Tibial nerve (tissue), 4 donors: ENCODE data around the gene GPC4. TPM values are rescaled to one million over a fixed set of nuclear protein-coding genes. Genes with fewer than 3 reads are reported as not detected.

Experiments used
- DNase-seq, 2 donors: peaks; one replicate each; pipeline ENCODE4 v3.0.0-alpha.2; 2019; ENCODE audit warnings: low spot score in 2 of 2
- H3K27ac ChIP-seq, 4 donors: fragments of 200-600 bp; sonication (generic) in 3 of 4; one replicate each; pipeline ENCODE4 v1.5.1; 2017 to 2019; ENCODE audit warnings: mild to moderate bottlenecking in 1 of 4
- H3K27me3 ChIP-seq, 2 donors: fragments of 200-600 bp; sonication (generic) in 1 of 2; one replicate each; pipeline versions ENCODE4 v1.5.1 to v1.6.0; 2017 to 2019
- H3K36me3 ChIP-seq, 3 donors: fragments of 200-600 bp; sonication (generic); one replicate each; pipeline ENCODE4 v1.5.1; 2018 to 2019
- H3K4me1 ChIP-seq, 4 donors: fragments of 200-600 bp; sonication (generic) in 3 of 4; one replicate each; pipeline ENCODE4 v1.5.1; 2017 to 2019
- H3K4me3 ChIP-seq, 4 donors: fragments of 200-600 bp; sonication (generic) in 3 of 4; one replicate each; pipeline ENCODE4 v1.5.1; 2017 to 2019; ENCODE audit warnings: mild to moderate bottlenecking in 1 of 4, moderate library complexity in 1 of 4
- H3K9me3 ChIP-seq, 4 donors: fragments of 200-600 bp; sonication (generic) in 3 of 4; one replicate each; pipeline ENCODE4 v1.5.1; 2017 to 2019
- EP300 ChIP-seq, 2 donors: sonication (generic); formaldehyde crosslinking; IDR thresholded peaks; one replicate each; pipeline ENCODE4 v1.6.1; 2017; ENCODE audit warnings: antibody characterized with exemption in 2 of 2, mild to moderate bottlenecking in 1 of 2
- POLR2A ChIP-seq, 2 donors: fragments of 450-650 bp; IDR thresholded peaks; one replicate each; pipeline ENCODE4 v1.6.1; 2017; ENCODE audit warnings: antibody characterized with exemption in 2 of 2, mild to moderate bottlenecking in 2 of 2, moderate library complexity in 2 of 2
- WGBS, 2 donors: methylation state at CpG; one replicate each; pipeline ENCODE4 v1.1.5; 2018; 5-methylcytosine and 5-hydroxymethylcytosine counted together
- total RNA-seq, 4 donors: library from RNA; depleted of rRNA; stranded (reverse); fragments of >200 nt; gene quantifications; one replicate each; pipeline ENCODE4 v1.1.0, GENCODE V29; 2016
- TF ChIP-seq, protein P1 (sequence below), 5 experiments: fragments of 200-600 bp in 3 of 5; fragments of 450-650 bp in 2 of 5; sonication (generic) in 3 of 5; IDR thresholded peaks; one replicate each; pipeline ENCODE4 v1.5.1; 2016 to 2019; ENCODE audit warnings: antibody characterized with exemption in 5 of 5, mild to moderate bottlenecking in 3 of 5, moderate library complexity in 2 of 5

The GPC4 gene
- total RNA-seq, 4 donors from 2014 or later = 13.2 to 29.1 (median 25.5) TPM

DNA sequence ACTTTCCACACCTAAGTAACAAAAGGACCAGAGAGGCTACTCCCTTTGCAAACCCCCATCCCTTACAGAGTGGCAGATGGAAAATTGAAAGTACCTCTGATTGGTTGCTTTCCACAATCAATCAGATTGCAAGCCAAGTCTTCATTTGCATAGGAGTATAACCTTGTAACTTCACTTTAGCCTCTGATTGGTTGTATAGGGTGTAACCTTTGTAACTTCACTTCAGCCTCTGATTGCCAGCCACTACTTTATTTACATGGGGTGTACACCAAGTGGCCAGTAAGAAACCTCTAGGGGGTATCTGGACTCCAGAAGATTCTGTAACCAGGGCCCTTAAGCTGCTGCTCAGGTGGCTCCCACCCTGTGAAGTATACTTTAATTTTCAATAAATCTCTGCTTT lies 48.6 kb downstream of the GPC4 start:
- no peak overlapping the region for H3K4me3 ChIP-seq
- no peak for TF ChIP-seq POLR2A (IDR thresholded peaks at IDR 0.05)
- no peak for TF ChIP-seq EP300 (IDR thresholded peaks at IDR 0.05)
- TF ChIP-seq, protein P1, sequence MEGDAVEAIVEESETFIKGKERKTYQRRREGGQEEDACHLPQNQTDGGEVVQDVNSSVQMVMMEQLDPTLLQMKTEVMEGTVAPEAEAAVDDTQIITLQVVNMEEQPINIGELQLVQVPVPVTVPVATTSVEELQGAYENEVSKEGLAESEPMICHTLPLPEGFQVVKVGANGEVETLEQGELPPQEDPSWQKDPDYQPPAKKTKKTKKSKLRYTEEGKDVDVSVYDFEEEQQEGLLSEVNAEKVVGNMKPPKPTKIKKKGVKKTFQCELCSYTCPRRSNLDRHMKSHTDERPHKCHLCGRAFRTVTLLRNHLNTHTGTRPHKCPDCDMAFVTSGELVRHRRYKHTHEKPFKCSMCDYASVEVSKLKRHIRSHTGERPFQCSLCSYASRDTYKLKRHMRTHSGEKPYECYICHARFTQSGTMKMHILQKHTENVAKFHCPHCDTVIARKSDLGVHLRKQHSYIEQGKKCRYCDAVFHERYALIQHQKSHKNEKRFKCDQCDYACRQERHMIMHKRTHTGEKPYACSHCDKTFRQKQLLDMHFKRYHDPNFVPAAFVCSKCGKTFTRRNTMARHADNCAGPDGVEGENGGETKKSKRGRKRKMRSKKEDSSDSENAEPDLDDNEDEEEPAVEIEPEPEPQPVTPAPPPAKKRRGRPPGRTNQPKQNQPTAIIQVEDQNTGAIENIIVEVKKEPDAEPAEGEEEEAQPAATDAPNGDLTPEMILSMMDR (IDR thresholded peaks at IDR 0.05) = no peak
- no peak overlapping the region for H3K27ac ChIP-seq
- no peaks in the 10 kb centered on the region for H3K36me3 ChIP-seq
- peaks cover 0 to 18% (median 0%) of the 10 kb centered on the region in 4 donors for H3K4me1 ChIP-seq
- H3K9me3 ChIP-seq = no peaks in the 10 kb centered on the region
- no peak for DNase-seq
- peaks cover 0 to 5% of the 10 kb centered on the region in 2 donors for H3K27me3 ChIP-seq

DNA sequence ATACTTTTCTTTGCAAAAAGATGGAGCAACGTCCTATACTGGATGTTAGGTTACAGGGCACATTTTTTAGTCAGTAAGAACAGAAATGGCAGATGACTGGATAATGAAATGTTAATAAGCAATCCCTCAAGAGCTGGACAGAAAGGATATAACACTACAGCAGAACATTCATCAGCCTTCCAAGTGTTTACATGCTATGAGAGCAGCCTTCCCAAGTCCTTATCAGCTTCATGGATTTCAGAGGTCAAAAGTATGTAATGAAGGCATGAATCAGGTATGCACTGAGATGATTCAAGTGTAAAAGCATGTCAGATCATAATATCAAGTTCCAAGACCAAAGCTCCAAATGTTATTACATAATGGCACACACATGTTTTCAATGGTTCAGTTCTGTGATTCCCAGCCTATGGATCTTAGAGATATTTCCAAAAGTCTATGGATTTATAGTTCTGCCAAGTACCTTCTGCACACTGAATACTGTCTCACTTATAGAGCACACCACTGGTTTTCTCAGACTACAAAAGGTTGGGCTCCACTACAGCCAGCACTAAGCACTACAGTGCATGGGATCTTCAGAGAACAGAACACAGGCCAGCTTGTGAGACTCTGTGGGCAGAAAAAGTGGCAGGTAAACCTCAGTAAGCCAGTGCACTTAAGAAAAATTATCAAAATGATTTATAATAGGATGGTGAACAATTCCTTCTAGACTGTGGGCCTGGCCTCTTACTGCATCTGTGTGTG lies 49.2 kb downstream of the GPC4 start:
- Histone ChIP-seq H3K27ac (no peak overlapping the region), H3K27me3 (peaks cover 0 to 5% of the 10 kb centered on the region in 2 donors), H3K36me3 (no peaks in the 10 kb centered on the region), H3K4me1 (peaks cover 0 to 18% (median 0%) of the 10 kb centered on the region in 4 donors), H3K9me3 (no peaks in the 10 kb centered on the region), H3K4me3 (no peak overlapping the region)
- DNase-seq = no peak
- WGBS, 2 donors = 11 to 21% methylated on average over 1 of the region's 1 CpG
- TF ChIP-seq EP300 (IDR thresholded peaks at IDR 0.05) = no peak
- TF ChIP-seq POLR2A (IDR thresholded peaks at IDR 0.05) = no peak
- TF ChIP-seq, protein P1 (IDR thresholded peaks at IDR 0.05) = no peak

DNA sequence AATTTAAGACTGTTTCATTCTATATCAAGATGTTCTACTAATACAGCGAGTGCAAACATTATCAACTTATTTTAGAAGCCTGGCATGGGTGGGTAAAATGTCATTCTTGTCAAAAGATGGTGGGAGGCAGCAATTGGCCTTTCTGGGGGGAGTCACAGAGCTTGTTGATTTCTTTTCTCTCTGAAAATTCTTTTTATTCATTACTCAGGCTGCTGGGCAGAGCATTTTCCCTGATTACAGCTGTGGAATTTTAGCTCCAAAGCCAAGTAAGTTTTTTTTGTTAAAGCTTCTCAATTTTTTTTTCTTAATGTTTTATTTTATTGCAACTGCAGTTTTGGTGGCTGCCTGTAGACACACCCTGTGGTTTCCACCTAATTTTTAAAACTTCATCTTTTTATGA lies 50.4 kb downstream of the GPC4 start:
- H3K4me3 ChIP-seq = peak overlapping the region in 2 of 4 donors; percentile 5 to 7

DNA sequence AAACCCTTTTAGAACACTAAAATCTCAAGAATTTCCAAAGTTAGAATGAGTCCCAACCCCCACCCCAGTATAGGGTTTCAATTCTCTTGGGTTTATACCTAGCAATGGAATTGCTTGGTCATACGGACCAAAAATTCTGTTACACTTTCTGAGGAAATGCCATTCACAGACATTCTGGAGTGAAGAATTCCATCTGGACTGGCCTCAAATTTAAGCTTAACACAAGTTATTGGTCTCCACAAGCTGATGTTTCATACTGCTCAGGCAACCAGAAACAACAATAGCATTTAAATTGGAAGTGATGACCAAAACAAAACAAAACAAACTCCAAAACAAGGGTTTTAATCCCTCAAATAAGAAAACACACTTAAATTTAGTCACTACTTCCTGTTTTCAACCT lies 51.1 kb downstream of the GPC4 start:
- H3K27ac ChIP-seq = peak overlapping the region in 2 of 4 donors; percentile 68 to 69
- H3K27me3 ChIP-seq = peaks cover 0 to 5% of the 10 kb centered on the region in 2 donors
- 20 to 42% methylated on average over 1 of the region's 1 CpG for WGBS, 2 donors
- no peak for TF ChIP-seq EP300 (IDR thresholded peaks at IDR 0.05)
- TF ChIP-seq POLR2A (IDR thresholded peaks at IDR 0.05) = no peak
- TF ChIP-seq, protein P1 (IDR thresholded peaks at IDR 0.05) = no peak
- peaks cover 0 to 18% (median 0%) of the 10 kb centered on the region in 4 donors for H3K4me1 ChIP-seq
- no peak for DNase-seq
- no peaks in the 10 kb centered on the region for H3K9me3 ChIP-seq
- no peaks in the 10 kb centered on the region for H3K36me3 ChIP-seq
- peak overlapping the region in 1 of 4 donors; percentile 7 for H3K4me3 ChIP-seq

More for the DNA sequence above, 50.4 kb downstream of the GPC4 start:
- Histone ChIP-seq H3K36me3 (no peaks in the 10 kb centered on the region), H3K4me1 (peaks cover 0 to 18% (median 0%) of the 10 kb centered on the region in 4 donors), H3K27ac (peak overlapping the region in 2 of 4 donors; percentile 68 to 69), H3K27me3 (peaks cover 0 to 5% of the 10 kb centered on the region in 2 donors), H3K9me3 (no peaks in the 10 kb centered on the region)
- DNase-seq = no peak
- 7 to 27% methylated on average over 1 of the region's 1 CpG for WGBS, 2 donors
- no peak for TF ChIP-seq EP300 (IDR thresholded peaks at IDR 0.05)
- TF ChIP-seq POLR2A (IDR thresholded peaks at IDR 0.05) = no peak
- TF ChIP-seq, protein P1 (IDR thresholded peaks at IDR 0.05) = no peak

DNA sequence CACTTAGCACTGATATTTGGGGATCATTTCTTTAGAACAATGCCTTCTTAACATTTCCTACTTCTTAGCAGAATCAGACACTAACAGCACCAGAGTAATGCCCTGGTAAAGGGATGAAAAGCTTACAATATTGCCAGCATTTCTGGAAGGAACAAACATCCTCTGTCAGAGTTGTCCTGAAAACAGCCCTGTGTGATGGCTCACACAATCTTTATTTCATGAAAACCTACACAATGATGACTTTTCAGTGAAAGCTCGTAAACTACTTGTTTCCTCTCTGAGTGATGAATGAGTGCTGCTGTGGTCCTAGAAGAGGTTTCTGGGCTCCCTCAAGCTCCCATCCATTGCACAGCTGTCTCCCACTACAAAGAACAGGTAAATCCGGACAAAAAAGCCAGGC lies 52.8 kb downstream of the GPC4 start:
- 36 to 44% methylated on average over 2 of the region's 2 CpGs for WGBS, 2 donors
- no peak for DNase-seq
- Histone ChIP-seq H3K9me3 (no peaks in the 10 kb centered on the region), H3K27me3 (peaks cover 0 to 6% of the 10 kb centered on the region in 2 donors), H3K36me3 (no peaks in the 10 kb centered on the region), H3K4me1 (peaks cover 0 to 18% (median 0%) of the 10 kb centered on the region in 4 donors), H3K27ac (peak overlapping the region in 2 of 4 donors; percentile 68 to 69), H3K4me3 (no peak overlapping the region)
- TF ChIP-seq, protein P1 (IDR thresholded peaks at IDR 0.05) = no peak
- TF ChIP-seq EP300 (IDR thresholded peaks at IDR 0.05) (no peak), POLR2A (IDR thresholded peaks at IDR 0.05) (no peak)
